ENCODE data around the gene CRTC3.
"Not testable (repeated sequence)": the region's sequence is repeated elsewhere in the genome, so short reads cannot be mapped to it uniquely, and the experiment has no call there.

CRTC3 gene

GRCh38 chr15:90523373-90523772 is 6.3 kb upstream of the CRTC3 start:
- DNase-seq: no peak

- not testable (repeated sequence) for DNase-seq
Observed at GRCh38 chr15:90524018-90524803, 5.5 kb upstream of the CRTC3 start.

- DNase-seq: no peak
Observed at GRCh38 chr15:90529011-90529370, 732 bp upstream of the CRTC3 start.

GRCh38 chr15:90530250-90531051 is 728 bp downstream of the CRTC3 start:
- DNase-seq: peak; percentile 67

- no peak for DNase-seq
Observed at GRCh38 chr15:90531147-90531546, 1.4 kb downstream of the CRTC3 start.

GRCh38 chr15:90535254-90535653 is 5.5 kb downstream of the CRTC3 start:
- no peak for DNase-seq

GRCh38 chr15:90539789-90540188 is 10.1 kb downstream of the CRTC3 start:
- peak; percentile 62 for DNase-seq

GRCh38 chr15:90540768-90541167 is 11.0 kb downstream of the CRTC3 start:
- no peak for DNase-seq

- peak; percentile 26 for DNase-seq
Observed at GRCh38 chr15:90545095-90545494, 15.4 kb downstream of the CRTC3 start.

GRCh38 chr15:90547540-90547939 is 17.8 kb downstream of the CRTC3 start:
- DNase-seq: no peak

GRCh38 chr15:90550919-90551318 is 21.2 kb downstream of the CRTC3 start:
- DNase-seq: no peak

GRCh38 chr15:90552162-90552928 is 22.6 kb downstream of the CRTC3 start:
- DNase-seq: no peak

- no peak for DNase-seq
Observed at GRCh38 chr15:90552929-90553211, 23.1 kb downstream of the CRTC3 start.

GRCh38 chr15:90553248-90553745 is 23.6 kb downstream of the CRTC3 start:
- DNase-seq: no peak

- DNase-seq: no peak
Observed at GRCh38 chr15:90557186-90558084, 27.7 kb downstream of the CRTC3 start.

GRCh38 chr15:90558171-90558573 is 28.4 kb downstream of the CRTC3 start:
- no peak for DNase-seq

- no peak for DNase-seq
Observed at GRCh38 chr15:90559119-90559518, 29.4 kb downstream of the CRTC3 start.

GRCh38 chr15:90560229-90560776 is 30.6 kb downstream of the CRTC3 start:
- DNase-seq: no peak

- DNase-seq: peak; percentile 44
Observed at GRCh38 chr15:90561344-90562244, 31.9 kb downstream of the CRTC3 start.

- DNase-seq: no peak
Observed at GRCh38 chr15:90562669-90563068, 32.9 kb downstream of the CRTC3 start.

- DNase-seq: no peak
Observed at GRCh38 chr15:90563463-90563862, 33.7 kb downstream of the CRTC3 start.
